T follicular helper cell (primary cell): Measurements from ENCODE around the gene TMTC4.
"Not testable (repeated sequence)": the region's sequence is repeated elsewhere in the genome, so short reads cannot be mapped to it uniquely, and the experiment has no call there.

Experiments
- DNase-seq: peaks from one replicate; pipeline ENCODE4 v3.0.0-alpha.2; 2020; ENCODE audit warnings: low read depth

The TMTC4 gene

DNA sequence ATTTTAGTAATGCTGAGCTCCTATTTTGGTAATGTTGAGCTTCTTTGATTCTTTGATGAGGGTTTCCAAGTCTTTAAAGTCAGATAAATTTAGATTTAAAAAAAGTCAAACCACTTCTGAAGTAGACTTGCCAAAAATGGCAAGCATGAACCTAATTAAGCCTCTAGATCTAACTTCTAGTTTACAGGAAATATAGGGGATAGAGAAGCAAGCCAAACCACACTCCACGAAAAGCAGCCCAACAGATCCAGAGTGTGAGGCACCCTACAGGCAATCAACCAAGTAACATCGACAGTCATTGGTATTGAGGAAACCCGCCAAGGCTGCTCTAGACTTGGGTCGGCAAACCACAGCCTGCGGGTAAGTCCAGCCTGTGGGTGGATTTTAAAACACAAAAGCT, 89.7 kb downstream of the TMTC4 start:
- DNase-seq: no peak

DNA sequence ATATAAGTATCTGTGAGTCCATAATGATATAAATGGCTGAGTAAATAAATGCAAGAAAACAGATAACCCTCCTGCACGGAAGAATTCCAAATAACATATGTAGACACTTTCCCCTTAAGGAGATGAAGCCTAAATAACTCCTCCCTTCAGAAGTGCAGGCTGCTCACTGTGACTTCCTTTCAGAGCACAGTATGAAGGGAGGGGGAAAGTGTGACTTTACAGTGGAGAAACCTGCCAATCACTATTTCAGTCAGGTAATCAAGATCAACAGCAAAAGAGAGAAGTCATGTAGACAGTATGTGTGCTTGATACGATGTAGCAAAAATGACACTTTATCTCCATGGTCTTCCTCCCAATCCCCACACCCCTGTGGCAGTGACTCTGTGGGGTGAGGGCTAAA, 93.1 kb downstream of the TMTC4 start:
- DNase-seq: no peak

DNA sequence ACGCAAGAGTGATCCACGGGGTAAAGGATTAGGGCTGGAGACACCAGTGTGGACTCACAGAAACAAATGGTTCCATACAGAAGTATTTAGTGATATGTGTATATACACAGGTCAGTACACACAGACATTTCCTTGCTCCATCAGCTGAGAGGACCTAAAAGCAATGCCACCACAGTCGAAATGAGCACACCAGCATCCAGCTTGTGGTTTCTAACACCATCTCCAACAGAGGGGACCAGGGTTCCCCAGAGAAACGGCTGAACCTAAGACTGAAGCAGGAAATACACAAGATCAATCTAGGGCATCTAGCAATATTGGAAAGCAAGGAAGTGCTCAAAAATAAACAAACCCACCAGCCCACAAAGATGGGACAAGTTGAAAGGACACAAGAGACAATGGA, 93.6 kb downstream of the TMTC4 start:
- no peak for DNase-seq

DNA sequence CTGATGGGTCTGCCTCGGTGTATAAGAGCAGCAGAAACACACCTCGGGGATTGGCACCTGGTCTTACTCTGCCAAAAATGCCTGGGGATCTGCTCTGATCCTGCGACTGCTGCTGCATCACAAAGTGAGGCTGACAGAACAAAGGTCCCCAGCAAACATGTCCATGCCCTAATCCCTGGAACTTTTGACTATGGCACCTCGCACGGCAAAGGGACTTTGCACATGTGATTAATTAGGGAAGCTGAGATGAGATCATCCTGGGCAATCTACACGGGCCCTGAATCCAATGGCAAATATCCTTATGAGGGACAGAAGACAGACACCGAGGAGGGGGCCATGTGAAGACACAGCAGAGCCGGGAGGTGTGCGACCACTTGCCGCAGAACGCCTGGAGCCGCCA, 94.5 kb downstream of the TMTC4 start:
- DNase-seq: no peak

DNA sequence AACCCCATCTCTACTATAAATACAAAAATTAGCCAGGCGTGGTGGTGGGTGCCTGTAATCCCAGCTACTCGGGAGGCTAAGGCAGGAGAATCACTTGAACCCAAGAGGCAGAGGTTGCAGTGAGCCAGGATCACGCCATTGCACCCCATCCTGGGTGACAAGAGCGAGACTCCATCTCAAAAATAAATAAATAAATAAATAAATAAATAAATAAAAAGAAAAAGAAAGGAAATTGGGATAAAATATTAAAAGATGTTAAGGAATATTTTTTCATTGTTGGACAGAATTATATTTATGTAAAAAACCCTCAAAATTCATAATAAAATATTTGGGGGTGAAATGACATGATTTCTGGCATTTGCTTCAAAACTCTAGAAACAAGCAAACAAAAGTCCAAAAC, 97.4 kb downstream of the TMTC4 start:
- not testable (repeated sequence) for DNase-seq

DNA sequence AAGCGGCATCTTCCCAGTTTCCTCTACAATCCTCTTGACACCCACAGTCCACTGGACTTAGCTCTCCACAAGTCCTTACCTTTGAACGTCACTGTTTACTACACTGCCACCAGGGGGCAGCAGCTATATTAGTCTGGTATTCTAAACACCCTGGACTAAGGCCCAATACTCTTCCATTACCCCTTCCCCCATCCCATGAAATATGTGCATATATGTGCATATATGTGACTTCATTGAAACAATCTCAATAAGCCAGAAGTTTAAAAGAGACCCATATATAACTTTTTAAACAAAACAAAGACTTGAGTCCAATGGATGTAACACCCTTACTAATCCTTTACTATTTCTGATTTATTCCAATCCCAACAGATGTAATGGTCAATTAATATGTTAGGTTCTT, 101.5 kb downstream of the TMTC4 start:
- peak; percentile 63 for DNase-seq

DNA sequence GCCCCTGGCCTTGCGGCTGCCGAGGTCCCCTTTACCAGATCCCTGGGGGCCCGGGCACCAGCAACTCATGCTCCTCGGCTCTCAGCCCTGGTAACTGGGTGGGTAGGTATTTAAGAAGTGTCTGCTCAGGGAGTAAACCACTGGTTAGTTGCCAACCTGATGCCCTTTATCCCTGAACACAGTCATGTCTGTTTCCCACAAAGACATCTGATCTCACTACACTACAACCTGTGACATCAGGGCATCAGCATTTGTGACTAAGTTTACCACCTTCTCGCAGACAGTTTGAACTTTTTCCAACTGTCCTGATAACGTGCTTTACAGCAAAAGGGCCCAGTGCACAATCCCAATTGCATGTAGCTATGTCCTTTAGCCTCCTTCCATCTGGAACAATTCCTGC, 108.1 kb downstream of the TMTC4 start:
- no peak for DNase-seq

DNA sequence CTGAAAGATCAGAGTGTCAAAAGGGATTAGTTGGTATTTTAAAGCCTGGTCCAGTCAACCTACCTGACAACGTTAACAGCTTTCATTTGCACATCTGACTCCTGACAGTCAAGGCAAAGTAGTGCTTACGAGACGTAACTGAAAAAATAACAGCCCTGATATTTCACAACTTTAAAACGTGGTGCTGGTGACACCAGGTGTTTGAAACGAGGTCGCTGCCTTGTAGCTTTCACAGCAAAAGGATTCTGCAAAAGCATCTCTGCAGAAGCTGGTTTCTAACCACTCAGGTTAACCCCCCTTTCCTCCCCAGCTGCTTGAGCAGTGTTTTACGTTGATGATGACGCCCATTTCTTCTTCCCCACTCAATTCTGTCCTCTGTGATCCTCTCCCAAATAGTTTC, 109.3 kb downstream of the TMTC4 start:
- DNase-seq: no peak

DNA sequence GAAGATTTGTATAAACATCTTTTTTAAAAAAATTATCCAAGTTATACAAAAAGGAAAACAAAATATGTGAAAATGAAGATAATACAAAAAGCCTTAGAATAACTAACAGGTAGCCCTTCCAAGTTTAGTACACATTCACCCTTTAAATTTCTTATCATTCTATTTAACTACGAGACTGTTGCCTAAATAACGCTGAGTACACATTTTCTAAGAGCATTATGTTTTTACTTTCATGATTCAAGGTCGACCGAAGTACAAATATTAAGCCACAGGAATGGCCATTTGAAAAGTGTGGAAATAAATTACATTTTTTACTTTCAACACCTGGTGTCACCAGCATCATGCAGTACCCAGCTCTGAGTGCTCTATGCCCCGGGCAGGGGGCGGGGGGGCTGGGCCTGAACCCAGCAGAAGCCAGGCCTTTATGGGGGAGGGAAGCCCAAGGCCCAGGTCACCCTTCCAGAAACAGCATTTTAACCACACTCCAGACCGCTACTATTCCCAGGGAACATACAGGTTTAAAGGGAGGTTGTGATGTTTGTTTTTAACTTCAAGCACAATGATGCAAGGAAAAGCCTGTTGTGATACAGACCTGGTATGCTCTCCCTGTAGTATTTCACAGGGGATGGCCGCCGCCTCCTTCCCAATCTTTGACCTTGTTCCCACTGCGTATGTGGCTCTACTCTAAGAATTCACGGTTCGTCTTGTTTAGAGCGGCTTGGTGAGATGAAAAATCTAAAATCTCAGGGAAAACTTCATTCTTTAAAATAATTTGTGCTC, 110.0 kb downstream of the TMTC4 start:
- DNase-seq: no peak

DNA sequence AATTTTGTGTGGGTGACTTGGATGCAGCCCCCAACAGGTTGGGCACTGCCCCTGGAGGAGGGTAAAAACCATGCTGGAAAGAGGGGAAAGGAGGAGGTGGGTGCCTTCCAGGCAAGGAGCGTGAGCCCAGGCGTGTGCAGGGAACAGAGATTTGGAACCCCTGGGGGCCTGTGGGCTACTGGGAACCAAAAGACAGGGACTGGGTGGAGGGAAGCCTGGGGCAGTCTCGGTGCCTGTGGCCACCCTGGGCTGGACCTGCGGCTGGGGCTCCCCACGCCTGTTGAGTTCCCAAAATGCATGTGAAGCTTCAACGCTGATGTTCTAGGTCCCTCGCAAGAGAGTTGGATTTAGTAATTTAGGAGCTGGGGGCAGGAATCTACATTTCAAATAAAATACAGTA, 110.8 kb downstream of the TMTC4 start:
- no peak for DNase-seq

DNA sequence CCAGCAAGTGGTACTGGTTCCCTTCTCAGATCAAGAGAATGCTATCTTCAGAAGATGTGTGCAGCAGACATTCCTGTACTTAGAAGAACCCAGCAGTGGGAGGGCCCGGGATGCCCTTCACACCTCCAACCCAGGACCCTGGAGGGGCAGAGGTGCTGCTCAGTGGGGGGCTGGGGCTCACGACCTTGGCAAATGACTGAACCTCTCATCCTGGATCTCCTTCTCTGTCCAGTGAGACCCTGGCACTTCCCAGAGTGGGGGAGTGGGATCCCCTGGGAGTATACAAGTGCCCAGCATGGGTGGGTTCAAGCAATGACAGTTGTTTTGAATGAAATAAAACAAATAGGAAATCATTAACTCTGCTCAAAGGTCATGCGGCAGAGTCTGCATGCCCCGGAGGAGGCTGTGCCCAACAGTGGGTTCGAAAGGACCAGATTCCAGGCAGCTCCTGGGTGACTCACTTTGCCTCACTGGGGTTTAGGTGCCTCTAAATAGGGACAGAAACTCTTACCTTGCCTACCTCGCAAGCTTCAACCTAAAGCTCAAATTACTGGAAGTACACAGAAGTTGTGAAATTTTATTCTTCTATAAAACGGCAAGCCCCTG, 112.9 kb downstream of the TMTC4 start:
- DNase-seq: no peak

DNA sequence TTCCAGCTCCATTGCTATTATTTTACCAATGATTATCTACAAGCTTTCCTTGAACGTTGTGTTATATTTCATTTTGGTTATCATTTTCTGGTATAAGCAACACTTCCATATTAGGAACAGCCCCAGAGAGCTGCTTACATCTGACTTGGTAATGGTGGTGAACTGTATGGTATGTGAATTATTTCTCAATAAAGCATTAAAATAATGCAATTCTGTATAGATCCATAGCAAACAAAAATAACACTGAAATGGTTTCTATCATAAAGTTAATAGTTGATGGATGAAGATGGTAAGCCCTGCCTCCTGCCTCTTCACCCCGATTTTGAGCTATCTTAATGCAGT, 113.5 kb downstream of the TMTC4 start:
- no peak for DNase-seq

DNA sequence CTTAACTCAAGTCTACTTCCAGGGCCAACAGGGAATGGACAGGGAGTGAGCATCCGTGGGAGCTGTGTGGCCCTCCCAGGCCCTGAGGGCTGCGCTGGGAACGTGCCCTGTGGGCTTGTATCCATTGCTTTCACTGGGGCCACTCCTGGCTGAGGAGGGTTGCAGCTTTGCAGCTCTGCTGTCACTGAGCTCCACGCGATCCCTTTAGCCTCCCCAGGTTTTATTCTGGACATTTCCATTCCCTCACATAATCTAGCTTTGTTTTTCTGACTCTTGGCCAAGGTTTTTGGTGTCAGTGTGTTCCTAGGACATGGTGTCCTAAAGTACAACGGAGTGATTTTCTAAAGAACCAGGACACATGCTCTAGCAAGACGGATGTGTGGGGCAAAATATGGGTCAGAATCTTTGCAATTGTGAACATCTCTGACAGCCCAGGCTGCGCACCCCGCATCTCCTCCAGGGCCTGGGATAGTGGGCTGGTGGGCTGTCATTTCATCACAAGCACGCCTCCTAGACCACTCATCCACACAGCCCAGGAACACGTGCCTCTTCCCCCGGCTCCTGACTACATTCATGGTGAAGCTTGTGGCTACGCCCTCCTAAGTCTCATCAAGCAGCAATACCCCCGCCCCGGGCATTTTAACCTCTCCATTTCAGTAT, 114.0 kb downstream of the TMTC4 start:
- no peak for DNase-seq

DNA sequence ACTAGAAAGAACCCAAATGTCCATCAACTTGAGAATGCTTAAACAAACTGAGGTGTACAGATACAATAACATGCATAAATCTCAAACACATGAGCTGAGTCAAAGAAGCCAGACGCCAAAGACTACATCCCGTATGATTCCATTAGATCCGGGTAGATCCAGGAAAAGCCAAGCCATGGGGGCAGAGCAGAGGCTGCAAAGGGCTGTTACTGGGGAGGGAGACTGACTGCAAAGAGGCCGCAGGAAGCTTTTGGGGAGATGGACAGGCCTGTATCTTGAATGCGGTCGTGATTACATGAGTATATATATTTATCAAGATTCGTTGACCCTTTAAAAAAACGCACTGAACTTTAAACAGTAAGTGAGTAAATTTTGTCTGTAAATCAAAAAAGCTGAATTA, 114.7 kb downstream of the TMTC4 start:
- no peak for DNase-seq
